ENCODE measurements around the gene CYP2W1.

Gene CYP2W1

GRCh38 chr7:972110-972509, 10.9 kb upstream of the CYP2W1 start:
- Mint-ChIP-seq H3K27me3 (no peaks in the 10 kb centered on the region), H3K9me3 (ENCODE audit: low read depth) (no peaks in the 10 kb centered on the region), H3K36me3 (no peaks in the 10 kb centered on the region), H3K4me1 (ENCODE audit: low read depth) (peaks cover 28% of the 10 kb centered on the region), H3K27ac (peak overlapping the region; percentile 73), H3K4me3 (peak overlapping the region; percentile 32)

- no peak overlapping the region for H3K27ac Mint-ChIP-seq
- no peaks in the 10 kb centered on the region for H3K27me3 Mint-ChIP-seq
- H3K4me1 Mint-ChIP-seq (ENCODE audit: low read depth), result peaks cover 28% of the 10 kb centered on the region
- H3K36me3 Mint-ChIP-seq, result no peaks in the 10 kb centered on the region
- H3K9me3 Mint-ChIP-seq (ENCODE audit: low read depth), result no peaks in the 10 kb centered on the region
- H3K4me3 Mint-ChIP-seq, result peak overlapping the region; percentile 67
These were observed 10.2 kb upstream of the CYP2W1 start for GRCh38 chr7:972676-973309.

- H3K4me3 Mint-ChIP-seq, result peak overlapping the region; percentile 67
- no peak overlapping the region for H3K27ac Mint-ChIP-seq
- H3K27me3 Mint-ChIP-seq, result no peaks in the 10 kb centered on the region
- no peaks in the 10 kb centered on the region for H3K9me3 Mint-ChIP-seq (ENCODE audit: low read depth)
- peaks cover 28% of the 10 kb centered on the region for H3K4me1 Mint-ChIP-seq (ENCODE audit: low read depth)
- H3K36me3 Mint-ChIP-seq, result no peaks in the 10 kb centered on the region
These were observed 9.7 kb upstream of the CYP2W1 start for GRCh38 chr7:973312-973711.

GRCh38 chr7:974172-974571, 8.8 kb upstream of the CYP2W1 start:
- Mint-ChIP-seq H3K4me3 (peak overlapping the region; percentile 94), H3K9me3 (ENCODE audit: low read depth) (no peaks in the 10 kb centered on the region), H3K27me3 (no peaks in the 10 kb centered on the region), H3K36me3 (no peaks in the 10 kb centered on the region), H3K27ac (peak overlapping the region; percentile 94), H3K4me1 (ENCODE audit: low read depth) (peaks cover 28% of the 10 kb centered on the region)

DNA sequence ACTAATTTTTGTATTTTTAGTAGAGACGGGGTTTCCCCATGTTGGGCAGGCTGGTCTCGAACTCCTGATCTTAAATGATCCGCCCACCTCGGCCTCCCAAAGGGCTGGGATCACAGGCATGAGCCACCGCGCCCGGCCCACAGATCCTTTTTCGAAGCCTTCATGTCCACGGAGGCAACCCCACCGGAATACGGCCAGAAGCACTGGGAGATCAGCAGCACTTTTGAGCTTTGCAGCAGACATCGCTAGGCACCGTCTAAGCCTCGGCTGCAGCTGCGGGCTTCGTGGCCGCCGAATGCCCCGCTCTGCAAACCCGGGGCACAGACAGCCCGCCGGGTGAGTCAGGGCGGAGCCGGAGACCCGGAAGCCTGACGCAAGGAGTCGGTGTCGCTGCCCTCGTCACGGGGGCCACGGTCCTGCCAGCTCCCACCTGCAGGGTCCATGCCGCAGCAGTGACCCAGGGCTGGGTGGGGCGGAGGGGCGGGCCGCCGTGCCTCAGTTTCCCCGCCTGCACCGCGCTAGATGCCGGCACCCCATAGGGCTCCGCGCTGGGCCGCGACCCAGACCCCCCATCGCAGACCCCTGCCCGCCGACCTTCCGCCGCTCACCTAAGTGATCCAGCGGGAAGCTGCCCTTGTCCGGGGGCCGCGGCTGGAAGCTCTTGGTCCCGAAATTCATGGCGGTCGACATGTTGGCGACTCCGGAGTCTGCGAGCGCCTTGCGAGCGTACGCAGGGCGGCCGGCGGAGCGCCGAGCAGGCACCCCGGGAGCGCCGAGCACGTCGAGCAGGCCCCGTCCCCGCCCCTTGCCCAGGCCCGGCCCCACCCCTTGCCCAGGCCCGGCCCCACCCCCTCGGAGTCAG, 7.9 kb upstream of the CYP2W1 start, which contains the start of gene COX19:
Gene COX19 (minus strand): TSS at position 730 of the 862 bp plus-strand sequence. CDS start 40 bp downstream, at position 690.
- peaks cover 28% of the 10 kb centered on the region for H3K4me1 Mint-ChIP-seq (ENCODE audit: low read depth)
- no peaks in the 10 kb centered on the region for H3K27me3 Mint-ChIP-seq
- no peaks in the 10 kb centered on the region for H3K9me3 Mint-ChIP-seq (ENCODE audit: low read depth)
- peak within 1 kb of the TSS; percentile 94 for H3K4me3 Mint-ChIP-seq
- H3K36me3 Mint-ChIP-seq, result no peaks in the 10 kb centered on the region
- peak within 1 kb of the TSS; percentile 94 for H3K27ac Mint-ChIP-seq

DNA sequence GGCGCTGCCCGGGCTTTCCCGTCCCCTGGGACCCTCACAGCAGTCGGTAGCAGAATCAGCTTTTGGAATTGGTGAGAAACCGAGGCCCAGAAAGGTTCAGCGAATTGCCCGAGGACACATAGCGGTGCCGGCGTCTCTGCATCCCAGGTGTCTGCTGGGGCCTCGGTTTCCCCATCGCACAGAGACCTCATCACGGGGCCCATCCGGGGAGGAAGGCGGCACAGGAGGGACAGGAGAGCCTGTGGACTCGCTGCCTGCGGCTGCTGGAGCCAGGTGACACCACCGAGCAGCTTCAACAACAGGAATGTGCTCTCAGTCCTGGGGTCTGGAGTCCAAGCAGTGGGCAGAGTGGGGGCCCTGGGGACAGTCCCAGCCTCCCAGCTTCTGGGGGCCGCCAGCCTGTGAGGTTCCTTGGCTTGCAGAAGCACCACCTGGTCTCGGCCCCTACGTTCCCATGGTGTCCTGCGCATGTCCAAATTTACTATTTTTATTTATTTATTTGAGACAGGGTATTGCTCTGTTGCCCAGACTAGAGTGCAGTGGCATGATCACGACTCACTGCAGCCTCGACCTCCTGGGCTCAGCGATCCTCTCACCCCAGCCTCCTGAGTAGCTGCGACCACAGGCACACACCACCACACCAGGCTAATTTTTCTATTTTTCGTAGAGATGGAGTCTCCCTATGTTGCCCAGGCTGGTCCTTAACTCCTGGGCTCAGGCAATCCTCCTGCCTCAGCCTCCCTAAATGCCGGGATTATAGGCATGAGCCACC, 7.1 kb upstream of the CYP2W1 start:
- H3K4me1 Mint-ChIP-seq (ENCODE audit: low read depth), result peaks cover 25% of the 10 kb centered on the region
- no peaks in the 10 kb centered on the region for H3K27me3 Mint-ChIP-seq
- H3K4me3 Mint-ChIP-seq, result peak overlapping the region; percentile 42
- H3K9me3 Mint-ChIP-seq (ENCODE audit: low read depth), result no peaks in the 10 kb centered on the region
- no peaks in the 10 kb centered on the region for H3K36me3 Mint-ChIP-seq
- H3K27ac Mint-ChIP-seq, result no peak overlapping the region

DNA sequence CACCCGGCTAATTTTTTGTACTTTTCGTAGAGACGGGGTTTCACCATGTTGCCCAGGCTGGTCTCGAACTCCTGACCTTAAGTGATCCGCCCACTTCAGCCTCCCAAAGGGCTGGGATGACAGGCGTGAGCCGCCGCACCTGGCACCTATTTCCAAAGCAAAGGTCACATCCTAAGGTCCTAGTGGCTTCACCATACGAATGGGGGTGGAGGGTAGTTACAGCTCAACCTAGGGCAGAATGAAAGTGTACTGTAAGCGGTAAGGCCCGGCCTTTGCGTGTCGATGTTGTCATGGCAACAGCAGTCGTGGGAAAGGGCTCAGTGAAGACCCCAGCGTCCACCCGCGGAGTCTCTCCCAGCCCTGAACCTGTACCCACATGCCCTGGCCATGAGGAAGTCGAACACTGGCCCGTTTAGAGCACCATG, 6.1 kb upstream of the CYP2W1 start:
- Mint-ChIP-seq H3K4me1 (ENCODE audit: low read depth) (peaks cover 20% of the 10 kb centered on the region), H3K36me3 (no peaks in the 10 kb centered on the region), H3K4me3 (no peak overlapping the region), H3K27me3 (no peaks in the 10 kb centered on the region), H3K9me3 (ENCODE audit: low read depth) (no peaks in the 10 kb centered on the region), H3K27ac (no peak overlapping the region)

DNA sequence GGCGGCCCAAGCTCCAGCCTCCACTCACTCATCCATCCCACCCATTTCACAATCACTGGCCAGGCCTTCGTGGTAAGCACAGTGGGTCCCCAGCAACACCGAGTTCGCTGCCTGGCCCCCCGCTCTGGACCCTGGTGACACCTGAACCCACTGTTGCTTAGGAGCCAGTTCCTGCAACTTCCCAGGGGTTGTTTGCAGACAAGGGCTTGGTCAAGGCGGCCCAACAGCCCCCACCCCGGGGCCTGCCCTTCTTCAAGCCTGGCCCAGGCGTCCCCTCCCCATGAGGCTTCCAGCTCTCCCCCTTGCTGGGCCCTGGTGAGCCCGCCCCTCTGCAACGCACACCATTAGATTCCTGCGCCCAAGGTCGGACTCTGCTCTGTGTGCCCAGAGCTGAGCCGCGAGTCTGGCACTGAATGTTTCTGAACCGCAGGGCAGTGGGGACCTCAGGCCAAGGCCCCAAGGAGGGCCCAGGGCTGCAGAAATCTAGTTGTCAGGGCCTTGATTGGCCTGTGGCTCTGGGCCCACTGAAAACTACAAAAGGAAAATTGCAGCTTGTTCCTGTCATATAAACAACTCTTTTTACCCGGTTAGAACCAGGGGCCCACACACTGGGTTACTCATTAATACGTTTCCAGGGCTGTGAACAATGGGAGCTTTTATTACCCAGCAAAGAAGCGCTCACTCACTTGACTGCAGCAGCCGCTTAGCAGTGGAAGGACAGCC, 5.5 kb upstream of the CYP2W1 start:
- no peaks in the 10 kb centered on the region for H3K9me3 Mint-ChIP-seq (ENCODE audit: low read depth)
- no peak overlapping the region for H3K4me3 Mint-ChIP-seq
- no peaks in the 10 kb centered on the region for H3K27me3 Mint-ChIP-seq

GRCh38 chr7:978049-978346, 5.0 kb upstream of the CYP2W1 start:
- H3K4me1 Mint-ChIP-seq (ENCODE audit: low read depth), result peaks cover 9% of the 10 kb centered on the region
- H3K36me3 Mint-ChIP-seq, result no peaks in the 10 kb centered on the region
- H3K27me3 Mint-ChIP-seq, result no peaks in the 10 kb centered on the region
- H3K27ac Mint-ChIP-seq, result no peak overlapping the region
- H3K9me3 Mint-ChIP-seq (ENCODE audit: low read depth), result no peaks in the 10 kb centered on the region
- H3K4me3 Mint-ChIP-seq, result no peak overlapping the region

More for the DNA sequence above, 5.5 kb upstream of the CYP2W1 start:
- Mint-ChIP-seq H3K27ac (no peak overlapping the region), H3K4me1 (ENCODE audit: low read depth) (peaks cover 14% of the 10 kb centered on the region), H3K36me3 (no peaks in the 10 kb centered on the region)

DNA sequence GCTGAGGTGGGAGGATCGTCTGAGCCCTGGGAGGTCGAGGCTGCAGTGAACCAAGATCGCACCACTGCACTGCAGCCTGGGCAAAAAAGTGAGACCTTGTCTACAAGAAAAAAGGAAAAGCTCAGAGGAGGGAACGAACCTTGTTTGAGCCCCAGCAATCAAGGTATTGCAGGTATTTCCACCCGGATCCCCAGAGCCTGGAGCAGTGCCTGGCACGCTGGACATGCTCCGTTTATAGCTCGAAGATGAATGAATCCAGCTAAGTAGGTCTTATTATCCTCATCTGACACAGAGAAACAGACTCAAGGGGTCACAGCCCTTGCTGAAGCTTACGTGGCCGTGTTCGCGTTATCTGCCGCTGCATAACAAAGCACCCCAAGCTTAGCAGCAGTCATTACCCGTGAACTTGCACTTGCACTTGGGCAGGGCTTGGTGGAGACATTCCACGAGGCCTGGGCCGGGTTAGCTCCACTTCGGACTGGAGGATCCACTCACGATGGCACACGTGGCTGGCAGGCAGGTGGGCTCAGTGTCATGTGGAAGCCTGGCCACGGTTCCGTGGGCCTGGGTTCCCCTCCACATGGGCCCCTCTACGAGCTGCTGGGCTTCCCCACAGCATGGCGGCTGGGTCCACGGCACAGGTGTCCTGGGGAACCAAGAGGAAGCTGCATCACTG, 4.4 kb upstream of the CYP2W1 start:
- Mint-ChIP-seq H3K36me3 (no peaks in the 10 kb centered on the region), H3K4me3 (no peak overlapping the region), H3K27me3 (no peaks in the 10 kb centered on the region), H3K4me1 (ENCODE audit: low read depth) (peaks cover 3% of the 10 kb centered on the region), H3K9me3 (ENCODE audit: low read depth) (no peaks in the 10 kb centered on the region), H3K27ac (no peak overlapping the region)

DNA sequence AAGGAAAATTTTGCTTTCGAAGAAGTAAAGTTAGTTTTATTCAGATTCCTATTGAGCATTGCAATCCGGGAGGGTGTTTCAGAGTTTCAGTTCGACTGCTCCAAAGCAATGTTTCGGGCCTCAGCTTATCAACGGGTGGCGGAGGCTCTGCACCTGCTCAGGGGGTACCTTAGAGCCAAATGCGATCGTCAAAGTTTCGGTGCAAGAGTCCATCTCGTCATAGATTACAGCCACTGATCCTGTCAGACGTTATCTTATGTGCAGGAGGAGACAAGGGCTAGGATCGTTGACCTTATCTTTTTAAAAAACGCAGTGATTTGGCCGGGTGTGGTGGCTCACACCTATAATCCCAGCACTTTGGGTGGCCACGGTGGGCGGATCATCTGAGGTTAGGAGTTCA, 3.8 kb upstream of the CYP2W1 start:
- H3K27ac Mint-ChIP-seq, result no peak overlapping the region
- H3K36me3 Mint-ChIP-seq, result no peaks in the 10 kb centered on the region
- peaks cover 3% of the 10 kb centered on the region for H3K4me1 Mint-ChIP-seq (ENCODE audit: low read depth)
- H3K4me3 Mint-ChIP-seq, result no peak overlapping the region
- H3K9me3 Mint-ChIP-seq (ENCODE audit: low read depth), result no peaks in the 10 kb centered on the region
- H3K27me3 Mint-ChIP-seq, result no peaks in the 10 kb centered on the region

- Mint-ChIP-seq H3K4me1 (ENCODE audit: low read depth) (no peaks in the 10 kb centered on the region), H3K27ac (no peak overlapping the region), H3K4me3 (no peak overlapping the region), H3K9me3 (ENCODE audit: low read depth) (no peaks in the 10 kb centered on the region), H3K27me3 (no peaks in the 10 kb centered on the region), H3K36me3 (no peaks in the 10 kb centered on the region)
These were observed 3.0 kb upstream of the CYP2W1 start for GRCh38 chr7:979886-980571.

DNA sequence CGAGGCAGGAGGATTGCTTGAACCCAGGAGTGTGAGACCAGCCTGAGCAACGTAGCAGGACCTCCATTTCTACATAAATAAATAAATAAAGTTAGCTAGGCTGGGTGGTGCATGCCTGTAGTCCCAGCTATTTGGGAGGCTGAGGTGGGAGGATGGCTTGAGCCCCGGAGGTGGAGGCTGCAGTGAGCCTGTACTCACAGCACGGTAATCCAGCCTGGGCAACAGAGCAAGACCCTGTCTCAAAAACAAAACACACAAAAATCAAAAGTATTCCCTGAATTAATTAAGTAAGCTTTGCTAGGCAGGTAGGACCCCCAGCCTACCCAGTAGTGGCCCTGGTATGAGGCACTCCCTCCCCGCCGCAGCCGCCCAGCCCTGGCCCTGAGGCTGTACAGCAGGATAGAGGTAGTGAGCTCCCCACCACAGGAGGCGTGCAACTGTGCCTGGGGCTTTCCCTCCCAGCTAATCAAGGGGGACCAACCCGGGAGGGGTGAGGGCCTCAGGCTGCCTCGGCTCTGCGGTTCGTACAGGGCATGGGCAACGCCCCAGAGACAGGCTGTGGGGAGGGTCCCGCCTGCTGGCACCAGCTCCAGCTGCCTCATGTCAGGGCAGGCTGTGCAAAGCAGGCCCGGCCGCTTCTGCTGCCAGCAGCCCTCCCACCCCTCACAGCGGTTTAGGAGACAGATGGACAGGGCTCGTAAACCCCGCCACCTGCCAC, 1.0 kb upstream of the CYP2W1 start:
- H3K36me3 Mint-ChIP-seq, result no peaks in the 10 kb centered on the region
- peaks cover 3% of the 10 kb centered on the region for H3K27me3 Mint-ChIP-seq
- H3K9me3 Mint-ChIP-seq (ENCODE audit: low read depth), result no peaks in the 10 kb centered on the region
- no peaks in the 10 kb centered on the region for H3K4me1 Mint-ChIP-seq (ENCODE audit: low read depth)
- no peak overlapping the region for H3K4me3 Mint-ChIP-seq
- H3K27ac Mint-ChIP-seq, result no peak overlapping the region

All from activated naive CD8-positive, alpha-beta T cell (primary cell).